HG03442 (cell line): Measurements from ENCODE around the gene TMEM176B.
A peak's percentile ranks its signal among the peaks of the same experiment; 100 is the strongest.
"Not testable (repeated sequence)": the region's sequence is repeated elsewhere in the genome, so short reads cannot be mapped to it uniquely, and the experiment has no call there.

ENCODE experiments used
- ATAC-seq: cut with Tn5 transposase; IDR thresholded peaks from one replicate; pipeline ENCODE4 v1.9.1; 2021; ENCODE audit warnings: mild to moderate bottlenecking, moderate library complexity; ENCODE audit not compliant: unreplicated experiment

The TMEM176B gene

GRCh38 chr7:150791746-150792452 is 8.3 kb downstream of the TMEM176B start:
- no peak for ATAC-seq

GRCh38 chr7:150791304-150791703 is 8.9 kb downstream of the TMEM176B start:
- ATAC-seq = no peak

GRCh38 chr7:150790416-150791075 is 9.6 kb downstream of the TMEM176B start:
- ATAC-seq = no peak

GRCh38 chr7:150788474-150789269 is 11.5 kb downstream of the TMEM176B start:
- ATAC-seq = no peak

GRCh38 chr7:150787321-150788281 is 12.6 kb downstream of the TMEM176B start:
- ATAC-seq = no peak

- no peak for ATAC-seq
These were observed 15.2 kb downstream of the TMEM176B start for GRCh38 chr7:150784954-150785353.

GRCh38 chr7:150784120-150784736 is 15.9 kb downstream of the TMEM176B start:
- no peak for ATAC-seq

GRCh38 chr7:150781961-150782360 is 18.2 kb downstream of the TMEM176B start:
- ATAC-seq = no peak

GRCh38 chr7:150781103-150781502 is 19.1 kb downstream of the TMEM176B start:
- no peak for ATAC-seq

- no peak for ATAC-seq
These were observed 19.9 kb downstream of the TMEM176B start for GRCh38 chr7:150780292-150780691.

GRCh38 chr7:150778738-150779301 is 21.3 kb downstream of the TMEM176B start:
- no peak for ATAC-seq

GRCh38 chr7:150778014-150778737 is 22.0 kb downstream of the TMEM176B start:
- ATAC-seq = no peak

- not testable (repeated sequence) for ATAC-seq
These were observed 26.0 kb downstream of the TMEM176B start for GRCh38 chr7:150774131-150774530.

- no peak for ATAC-seq
These were observed 30.4 kb downstream of the TMEM176B start for GRCh38 chr7:150769768-150770167.

GRCh38 chr7:150766334-150766709 is 33.8 kb downstream of the TMEM176B start:
- ATAC-seq = no peak

- ATAC-seq = no peak
These were observed 40.7 kb downstream of the TMEM176B start for GRCh38 chr7:150759479-150759878.

- ATAC-seq = no peak
These were observed 43.3 kb downstream of the TMEM176B start for GRCh38 chr7:150756858-150757257.

GRCh38 chr7:150756166-150756565 is 44.0 kb downstream of the TMEM176B start:
- no peak for ATAC-seq

GRCh38 chr7:150755473-150756099 is 44.6 kb downstream of the TMEM176B start:
- ATAC-seq = peak; percentile 61
